ENCODE results near the gene CCDC167.

The CCDC167 gene

DNA sequence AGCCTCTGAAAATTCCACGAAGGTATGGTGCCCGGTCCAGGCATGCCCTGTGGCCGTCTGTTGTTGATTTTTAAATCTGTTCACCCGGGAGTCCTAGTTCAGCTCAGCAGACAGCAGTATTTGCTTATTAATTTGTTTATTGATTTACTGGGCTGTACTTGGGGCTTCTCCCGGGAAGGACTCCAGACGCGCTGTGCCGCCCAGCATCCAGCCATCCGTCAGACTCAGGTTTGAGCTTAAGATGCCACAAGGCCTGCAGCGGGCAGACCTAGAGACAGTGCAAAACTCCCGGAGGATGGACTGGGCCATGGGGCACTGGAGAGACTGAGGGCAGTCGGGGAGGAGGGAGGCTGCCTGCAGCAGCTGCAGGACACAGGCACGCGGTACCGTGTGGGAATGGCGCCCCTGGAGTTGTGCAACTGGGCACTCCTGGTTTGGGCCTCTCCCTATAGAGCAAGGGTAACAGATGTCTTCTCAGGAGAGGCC lies 17.3 kb upstream of the CCDC167 start:
- H3K27ac ChIP-seq = peak overlapping the region; percentile 54
- TF ChIP-seq, protein P1, sequence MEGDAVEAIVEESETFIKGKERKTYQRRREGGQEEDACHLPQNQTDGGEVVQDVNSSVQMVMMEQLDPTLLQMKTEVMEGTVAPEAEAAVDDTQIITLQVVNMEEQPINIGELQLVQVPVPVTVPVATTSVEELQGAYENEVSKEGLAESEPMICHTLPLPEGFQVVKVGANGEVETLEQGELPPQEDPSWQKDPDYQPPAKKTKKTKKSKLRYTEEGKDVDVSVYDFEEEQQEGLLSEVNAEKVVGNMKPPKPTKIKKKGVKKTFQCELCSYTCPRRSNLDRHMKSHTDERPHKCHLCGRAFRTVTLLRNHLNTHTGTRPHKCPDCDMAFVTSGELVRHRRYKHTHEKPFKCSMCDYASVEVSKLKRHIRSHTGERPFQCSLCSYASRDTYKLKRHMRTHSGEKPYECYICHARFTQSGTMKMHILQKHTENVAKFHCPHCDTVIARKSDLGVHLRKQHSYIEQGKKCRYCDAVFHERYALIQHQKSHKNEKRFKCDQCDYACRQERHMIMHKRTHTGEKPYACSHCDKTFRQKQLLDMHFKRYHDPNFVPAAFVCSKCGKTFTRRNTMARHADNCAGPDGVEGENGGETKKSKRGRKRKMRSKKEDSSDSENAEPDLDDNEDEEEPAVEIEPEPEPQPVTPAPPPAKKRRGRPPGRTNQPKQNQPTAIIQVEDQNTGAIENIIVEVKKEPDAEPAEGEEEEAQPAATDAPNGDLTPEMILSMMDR (conservative IDR thresholded peaks at IDR 0.05; ENCODE audit: low read depth, low read length) = no peak
- peak overlapping the region; percentile 26; the same call in 1 of the 2 replicates for H2AFZ ChIP-seq (ENCODE audit: low read depth)
- no peaks in the 10 kb centered on the region for H4K20me1 ChIP-seq (ENCODE audit: insufficient read depth)
- peak overlapping the region; percentile 9; the same call in 1 of the 2 replicates for H3K9ac ChIP-seq
- H3K4me3 ChIP-seq (IDR thresholded peaks at IDR 0.05; ENCODE audit: insufficient read depth, low read depth, low read length) = no peak overlapping the region
- H3K4me1 ChIP-seq (ENCODE audit: low read depth, poor library complexity, severe bottlenecking) = peaks cover 40% of the 10 kb centered on the region
- H3K4me2 ChIP-seq = peak overlapping the region; percentile 62; the same call in 1 of the 2 replicates
- no peaks in the 10 kb centered on the region for H3K27me3 ChIP-seq (ENCODE audit: insufficient read depth, low read depth)
- H3K36me3 ChIP-seq (ENCODE audit: insufficient read depth) = no peaks in the 10 kb centered on the region
- no peaks in the 10 kb centered on the region for H3K79me2 ChIP-seq (ENCODE audit: insufficient read depth, low read depth)

DNA sequence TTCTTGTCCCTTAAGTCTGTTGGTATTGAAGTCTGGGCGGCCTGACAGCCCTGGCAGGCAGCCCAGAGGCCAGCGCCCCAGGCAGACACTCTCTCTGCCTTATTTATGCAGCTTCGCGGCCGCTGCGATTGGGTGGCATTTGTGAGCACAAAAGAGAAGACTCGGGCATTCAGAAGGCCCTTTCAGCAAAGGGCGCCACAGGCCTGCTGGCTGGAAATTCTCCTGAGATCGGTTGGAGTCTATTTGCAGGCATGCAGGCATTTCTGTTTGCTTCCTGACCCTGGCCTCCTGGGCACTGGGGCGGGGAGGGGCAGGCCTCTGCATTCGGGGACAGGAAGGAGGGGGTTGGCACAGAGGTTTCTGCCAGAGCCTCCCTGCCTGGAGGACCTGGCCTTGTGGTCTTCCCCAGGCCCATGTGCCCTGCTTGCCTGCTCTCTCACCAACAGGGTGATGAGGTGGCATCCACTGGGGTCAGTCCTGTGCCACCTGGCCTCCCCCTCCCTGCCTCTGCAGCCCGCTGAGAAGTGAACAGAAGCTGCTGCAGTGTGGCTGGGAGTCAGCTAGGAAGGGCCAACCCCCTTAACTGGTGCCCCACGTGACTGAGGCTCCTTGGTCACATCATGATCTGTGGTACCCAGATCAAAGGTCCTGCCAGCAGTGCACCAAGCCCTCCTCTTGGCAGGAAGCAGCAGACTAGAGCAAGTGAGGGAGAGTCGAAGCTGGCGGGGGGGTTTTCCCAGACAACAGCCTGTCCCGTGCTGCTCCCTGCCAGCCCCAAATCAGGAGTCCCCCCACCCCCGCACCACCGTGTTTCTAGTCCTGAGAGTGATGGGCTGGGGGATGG lies 16.6 kb upstream of the CCDC167 start:
- no peaks in the 10 kb centered on the region for H3K36me3 ChIP-seq (ENCODE audit: insufficient read depth)
- H3K27me3 ChIP-seq (ENCODE audit: insufficient read depth, low read depth) = no peaks in the 10 kb centered on the region
- no peak overlapping the region for H3K4me3 ChIP-seq (IDR thresholded peaks at IDR 0.05; ENCODE audit: insufficient read depth, low read depth, low read length)
- peak overlapping the region; percentile 54 for H3K27ac ChIP-seq
- H3K79me2 ChIP-seq (ENCODE audit: insufficient read depth, low read depth) = no peaks in the 10 kb centered on the region
- H3K9ac ChIP-seq = peak overlapping the region; percentile 9; the same call in 1 of the 2 replicates
- peak overlapping the region; percentile 62 for H3K4me2 ChIP-seq
- no peaks in the 10 kb centered on the region for H4K20me1 ChIP-seq (ENCODE audit: insufficient read depth)
- peaks cover 34% of the 10 kb centered on the region for H3K4me1 ChIP-seq (ENCODE audit: low read depth, poor library complexity, severe bottlenecking)
- TF ChIP-seq, protein P1 (conservative IDR thresholded peaks at IDR 0.05; ENCODE audit: low read depth, low read length) = no peak
- peak overlapping the region; percentile 49; the same call in 1 of the 2 replicates for H2AFZ ChIP-seq (ENCODE audit: low read depth)

DNA sequence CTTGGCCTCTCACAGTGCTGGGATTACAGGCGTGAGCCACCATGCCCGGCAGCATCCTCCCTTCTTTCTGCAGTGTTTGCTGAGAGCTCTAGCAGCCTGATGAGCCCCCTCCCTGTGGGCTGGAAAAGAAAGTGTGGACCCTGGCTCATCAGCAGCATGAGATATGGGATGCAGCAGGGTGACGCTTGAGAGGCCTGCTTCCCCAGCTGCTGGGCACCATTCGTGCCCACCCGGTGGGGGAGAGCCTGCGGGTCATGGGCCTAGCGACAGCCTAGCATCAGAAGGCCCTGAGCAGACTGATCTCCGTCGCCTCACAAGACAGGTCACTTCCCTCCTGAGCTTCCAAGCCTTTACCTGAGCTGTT lies 16.0 kb upstream of the CCDC167 start:
- Histone ChIP-seq H2AFZ (ENCODE audit: low read depth) (peak overlapping the region; percentile 49; the same call in 1 of the 2 replicates), H4K20me1 (ENCODE audit: insufficient read depth) (no peaks in the 10 kb centered on the region), H3K27ac (peak overlapping the region; percentile 54), H3K9ac (no peak overlapping the region), H3K4me3 (IDR thresholded peaks at IDR 0.05; ENCODE audit: insufficient read depth, low read depth, low read length) (no peak overlapping the region), H3K36me3 (ENCODE audit: insufficient read depth) (no peaks in the 10 kb centered on the region), H3K4me2 (peak overlapping the region; percentile 62), H3K79me2 (ENCODE audit: insufficient read depth, low read depth) (no peaks in the 10 kb centered on the region), H3K27me3 (ENCODE audit: insufficient read depth, low read depth) (no peaks in the 10 kb centered on the region), H3K4me1 (ENCODE audit: low read depth, poor library complexity, severe bottlenecking) (peaks cover 28% of the 10 kb centered on the region)
- TF ChIP-seq, protein P1 (conservative IDR thresholded peaks at IDR 0.05; ENCODE audit: low read depth, low read length) = no peak

DNA sequence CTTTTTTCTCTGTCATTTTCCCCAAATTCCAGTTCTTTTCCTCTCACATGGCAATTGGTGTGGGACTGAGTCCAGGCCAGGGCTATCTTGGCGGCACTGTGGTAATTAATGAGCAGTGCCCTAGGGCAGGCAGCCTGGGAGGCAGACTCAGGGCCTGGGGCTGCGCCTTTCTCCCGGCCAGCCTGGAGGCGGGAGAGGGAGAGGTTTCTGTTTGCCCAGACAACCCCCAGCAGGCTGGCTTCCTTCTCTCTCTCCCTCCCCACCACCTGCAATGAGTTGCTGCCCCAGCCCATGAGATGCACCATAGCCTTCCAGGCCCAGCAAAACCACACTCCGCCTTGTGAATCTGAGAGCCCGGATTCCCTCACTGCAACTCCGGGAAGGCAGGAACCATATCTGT lies 15.1 kb upstream of the CCDC167 start:
- H3K4me3 ChIP-seq (IDR thresholded peaks at IDR 0.05; ENCODE audit: insufficient read depth, low read depth, low read length) = no peak overlapping the region
- peaks cover 28% of the 10 kb centered on the region for H3K4me1 ChIP-seq (ENCODE audit: low read depth, poor library complexity, severe bottlenecking)
- H3K27ac ChIP-seq = no peak overlapping the region
- no peak overlapping the region for H3K4me2 ChIP-seq
- H2AFZ ChIP-seq (ENCODE audit: low read depth) = no peak overlapping the region
- TF ChIP-seq, protein P1 (conservative IDR thresholded peaks at IDR 0.05; ENCODE audit: low read depth, low read length) = no peak
- no peaks in the 10 kb centered on the region for H3K27me3 ChIP-seq (ENCODE audit: insufficient read depth, low read depth)
- no peaks in the 10 kb centered on the region for H3K36me3 ChIP-seq (ENCODE audit: insufficient read depth)
- H3K79me2 ChIP-seq (ENCODE audit: insufficient read depth, low read depth) = no peaks in the 10 kb centered on the region
- no peaks in the 10 kb centered on the region for H4K20me1 ChIP-seq (ENCODE audit: insufficient read depth)
- H3K9ac ChIP-seq = no peak overlapping the region

Measured in KMS-11 (cell line).